Inferior parietal cortex (tissue), 1 donor: Measurements from ENCODE around the gene RALGPS1.
"Not testable (repeated sequence)": the region's sequence is repeated elsewhere in the genome, so short reads cannot be mapped to it uniquely, and the experiment has no call there.

ENCODE experiments used
- DNase-seq: peaks from one replicate; pipeline ENCODE4 v3.0.0-alpha.2; 2016; ENCODE audit errors: extremely low spot score

RALGPS1 gene

GRCh38 chr9:127136880-127137639 lies 222.5 kb downstream of the RALGPS1 start:
- DNase-seq = no peak

DNA sequence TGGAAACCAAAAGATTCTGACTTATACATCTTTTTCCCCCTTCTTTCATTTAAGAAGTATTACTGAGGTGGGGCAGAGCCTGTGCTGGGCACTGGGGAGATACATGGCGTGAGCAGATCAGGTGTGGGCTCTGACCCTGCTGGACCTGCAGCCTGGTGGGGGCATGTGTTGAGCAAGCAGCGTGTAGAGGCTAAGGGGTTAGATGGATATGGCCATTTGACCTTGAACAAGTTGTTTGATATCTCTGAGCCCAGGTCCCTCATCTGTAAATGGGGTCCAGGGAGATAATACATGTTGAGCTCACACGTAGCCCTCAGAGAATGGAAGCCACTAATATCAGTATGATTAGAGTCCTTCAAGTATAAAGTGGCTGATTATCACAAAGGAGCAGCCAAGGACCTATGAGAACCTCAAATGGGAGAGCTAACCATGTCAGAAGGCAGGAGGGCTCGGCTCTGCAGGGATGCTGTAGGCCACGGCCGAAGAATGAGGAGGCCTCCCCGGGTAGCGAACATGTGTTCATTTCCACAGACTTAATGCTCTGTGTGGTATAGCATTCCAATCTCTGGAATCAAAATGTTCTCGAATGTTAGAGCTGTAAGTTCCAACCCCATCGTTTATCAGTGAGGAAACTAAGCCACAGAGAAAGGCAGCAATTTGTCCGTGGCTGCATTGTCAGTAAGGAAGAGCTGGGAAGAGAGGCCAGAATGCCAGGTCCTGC lies 223.2 kb downstream of the RALGPS1 start:
- DNase-seq = no peak

DNA sequence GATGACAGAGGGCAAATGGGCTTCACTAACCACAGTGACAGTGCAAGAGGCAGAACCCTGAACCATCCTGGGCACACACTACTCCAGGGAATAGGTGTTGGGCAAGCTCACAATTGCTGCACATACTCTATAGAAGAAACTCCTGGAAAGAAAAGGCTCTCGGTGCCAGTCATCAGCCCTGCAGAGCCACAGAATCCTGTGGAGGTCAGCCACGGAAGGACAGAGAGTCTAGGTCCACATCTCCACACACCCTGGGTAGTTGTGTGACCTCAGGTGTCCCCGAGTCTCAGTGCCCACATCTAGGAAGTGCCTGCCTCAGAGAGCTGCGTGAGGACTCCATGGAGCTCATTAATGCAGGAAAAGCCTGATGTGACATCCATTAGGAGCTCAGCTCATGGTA lies 223.9 kb downstream of the RALGPS1 start:
- no peak for DNase-seq

DNA sequence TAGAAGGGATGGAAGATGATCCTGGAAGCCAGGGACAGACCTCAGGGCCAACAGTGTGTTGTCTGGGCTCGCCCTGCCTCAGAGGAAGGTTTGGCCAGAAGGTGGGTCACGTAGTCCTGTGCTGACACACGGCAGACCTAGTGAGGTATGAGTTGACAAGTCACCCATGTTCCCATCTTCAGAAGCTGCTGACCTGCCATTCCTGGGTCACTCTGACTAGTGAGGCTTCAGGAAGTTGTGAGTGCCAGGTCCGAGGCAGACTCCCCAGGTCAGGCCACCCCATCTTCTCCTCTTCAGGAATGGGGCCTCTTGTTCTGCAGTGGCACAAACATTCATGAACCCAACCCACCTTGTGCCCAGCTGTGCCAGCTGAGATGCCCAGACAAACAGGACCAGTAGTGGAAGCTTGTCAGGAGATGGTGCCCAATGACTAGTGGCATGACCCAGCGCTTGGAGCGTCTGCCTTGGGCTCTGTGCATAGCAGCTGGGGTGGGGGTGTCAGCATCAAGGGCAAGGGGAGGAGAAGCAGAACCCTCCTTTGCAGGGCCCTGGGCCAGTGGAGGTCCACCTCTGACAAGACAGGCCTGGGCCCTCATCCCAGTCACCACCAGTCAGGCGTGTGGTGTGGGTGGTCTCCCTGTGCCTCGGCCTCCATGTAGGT lies 224.6 kb downstream of the RALGPS1 start:
- DNase-seq = no peak

DNA sequence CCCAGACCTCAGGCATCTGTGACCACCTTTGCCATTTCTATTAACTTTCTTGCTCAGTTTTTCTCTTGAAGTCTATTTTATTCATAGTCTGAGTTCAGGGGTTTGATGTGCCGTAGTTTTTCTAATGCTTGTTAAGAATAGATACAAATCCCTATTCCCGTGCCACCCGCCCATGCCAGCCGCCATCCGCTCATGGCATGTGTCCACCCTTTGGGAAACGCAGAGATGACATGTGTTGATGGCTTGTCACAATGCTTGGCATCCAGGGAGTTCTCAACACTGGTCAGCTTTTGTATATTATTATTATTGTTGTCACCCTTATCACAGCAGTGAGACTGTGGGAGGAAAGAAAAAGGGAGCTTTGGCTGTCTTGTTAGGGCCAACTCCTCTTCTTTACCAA lies 225.2 kb downstream of the RALGPS1 start:
- DNase-seq = no peak

GRCh38 chr9:127140181-127140580 lies 225.6 kb downstream of the RALGPS1 start:
- no peak for DNase-seq

- no peak for DNase-seq
Measured at GRCh38 chr9:127140842-127141675, 226.5 kb downstream of the RALGPS1 start.

DNA sequence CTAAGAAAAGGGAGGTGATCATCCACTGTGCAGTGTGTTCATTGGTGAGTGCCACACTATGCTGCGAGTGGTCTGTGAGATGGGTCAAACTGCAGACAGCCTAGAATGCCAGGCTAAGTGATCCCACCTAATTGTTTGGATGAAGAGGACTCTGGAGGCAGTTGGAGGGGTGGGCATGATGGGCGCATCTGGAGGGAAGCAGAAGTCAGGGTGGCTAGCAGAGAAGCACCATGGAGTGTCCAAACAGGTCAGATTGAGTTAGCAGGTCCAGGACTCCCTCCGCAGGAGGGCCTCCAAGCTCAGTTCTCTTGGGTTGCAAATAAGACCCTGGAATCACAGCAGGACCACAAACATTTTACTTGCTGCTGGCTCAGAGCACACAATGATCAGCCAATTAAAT lies 227.7 kb downstream of the RALGPS1 start:
- DNase-seq = no peak

DNA sequence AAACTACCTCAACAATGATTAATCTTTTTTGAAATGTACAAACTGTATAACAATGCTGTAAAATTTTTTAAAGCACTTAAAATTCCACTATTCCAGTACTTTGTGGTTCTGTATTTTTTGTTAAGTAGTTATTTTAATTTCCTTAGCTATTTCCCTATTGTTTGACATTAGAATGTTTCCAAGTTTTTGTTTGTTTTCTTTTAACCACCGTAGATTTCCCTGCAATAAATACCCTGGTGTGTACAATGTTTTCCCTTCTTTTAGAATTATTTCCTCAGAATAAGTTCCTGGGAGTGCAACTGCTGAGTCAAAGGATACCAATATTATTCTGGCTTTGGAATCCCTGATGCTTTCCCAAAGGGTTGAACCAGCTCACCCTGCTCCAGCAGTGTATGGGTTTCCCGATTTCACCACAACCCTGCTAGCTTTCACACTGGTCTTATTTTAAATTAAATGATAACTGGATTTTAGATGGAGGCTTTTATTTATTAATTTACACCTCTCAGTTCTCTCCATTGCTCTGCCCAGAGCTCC lies 228.4 kb downstream of the RALGPS1 start:
- no peak for DNase-seq

DNA sequence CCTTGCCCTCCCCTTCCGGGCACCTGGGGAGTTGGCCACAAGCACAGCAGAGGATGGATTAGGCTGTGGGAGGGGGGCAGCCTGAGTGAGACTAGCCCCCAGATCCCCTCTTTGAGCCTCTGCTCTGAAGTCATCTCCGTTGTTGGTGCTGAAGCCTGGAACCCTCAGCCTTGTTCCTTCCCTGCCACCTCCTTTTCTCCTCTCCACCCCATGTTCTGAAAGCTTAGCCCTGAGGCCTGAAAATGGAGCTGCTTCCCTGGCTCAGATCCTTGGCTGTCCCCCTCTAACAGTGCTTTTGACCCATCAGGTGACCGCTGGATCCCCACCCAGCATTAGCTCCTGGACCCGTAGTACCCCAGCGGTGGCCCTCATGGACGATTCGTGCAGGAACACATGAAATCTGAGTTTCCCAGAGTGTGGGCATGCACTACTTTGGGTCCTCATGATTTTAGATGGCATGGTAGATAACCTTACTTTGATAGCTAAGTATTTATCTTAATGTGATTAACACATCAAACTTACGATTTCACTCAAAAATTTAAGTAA lies 229.4 kb downstream of the RALGPS1 start:
- no peak for DNase-seq

GRCh38 chr9:127144670-127145445 lies 230.3 kb downstream of the RALGPS1 start:
- no peak for DNase-seq

DNA sequence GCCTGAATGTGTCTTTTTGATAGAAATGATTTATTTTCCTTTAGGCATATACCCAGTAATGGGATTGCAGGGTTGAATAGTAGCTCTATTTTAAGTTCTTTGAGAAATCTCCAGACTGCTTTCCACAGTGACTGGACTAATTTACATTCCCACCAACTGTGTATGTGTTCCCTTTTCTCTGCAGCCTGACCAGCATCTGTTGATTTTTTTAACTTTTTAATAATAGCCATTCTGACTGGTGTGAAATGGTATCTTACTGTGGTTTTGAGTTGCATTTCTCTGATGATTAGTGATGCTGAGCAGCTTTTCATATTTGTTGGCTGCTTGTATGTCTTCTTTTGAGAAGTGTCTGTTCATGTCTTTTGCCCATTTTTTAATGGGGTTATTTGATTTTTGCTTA lies 232.3 kb downstream of the RALGPS1 start:
- DNase-seq = not testable (repeated sequence)

- DNase-seq = no peak
Measured at GRCh38 chr9:127147251-127147650, 232.7 kb downstream of the RALGPS1 start.

DNA sequence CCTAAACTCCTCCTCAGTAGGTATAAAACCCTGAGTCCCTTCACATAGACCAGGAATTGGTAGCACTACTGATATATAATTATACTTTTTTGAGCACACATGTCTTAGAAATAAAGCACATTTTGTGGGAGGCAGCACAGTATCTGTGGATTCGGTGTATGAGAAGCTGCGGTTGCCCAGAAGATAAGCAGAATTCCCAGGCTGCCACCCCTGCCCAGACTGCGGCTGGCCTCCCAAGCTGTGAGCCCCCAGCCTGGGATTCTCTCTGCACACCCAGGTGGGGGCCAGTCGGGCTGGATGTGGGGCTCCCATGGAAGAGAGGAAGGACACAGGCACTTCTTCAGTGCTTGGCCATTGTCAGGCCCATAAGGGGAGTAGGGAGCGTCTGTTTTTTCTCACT lies 233.4 kb downstream of the RALGPS1 start:
- DNase-seq = no peak

DNA sequence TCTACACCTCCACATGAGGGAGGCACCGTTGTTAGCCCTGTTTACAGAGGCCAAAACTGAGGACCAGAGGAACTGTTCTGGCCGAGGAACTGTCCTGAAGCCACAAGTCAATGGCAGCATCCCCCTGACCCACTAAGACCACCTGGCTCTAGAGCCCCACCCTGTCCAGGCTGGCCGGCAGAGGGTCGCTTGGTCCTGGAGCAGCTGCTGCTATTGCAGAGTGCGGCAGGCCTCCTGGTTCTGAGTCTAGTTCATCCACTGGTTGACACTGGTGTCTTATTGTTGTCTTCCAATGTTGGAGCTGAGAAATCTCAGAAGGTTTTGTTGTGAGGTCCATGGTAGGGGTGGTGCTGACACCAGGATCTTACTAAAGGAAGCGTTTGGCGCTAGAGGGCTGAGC lies 234.4 kb downstream of the RALGPS1 start:
- no peak for DNase-seq

GRCh38 chr9:127149463-127150390 lies 235.1 kb downstream of the RALGPS1 start:
- DNase-seq = no peak

DNA sequence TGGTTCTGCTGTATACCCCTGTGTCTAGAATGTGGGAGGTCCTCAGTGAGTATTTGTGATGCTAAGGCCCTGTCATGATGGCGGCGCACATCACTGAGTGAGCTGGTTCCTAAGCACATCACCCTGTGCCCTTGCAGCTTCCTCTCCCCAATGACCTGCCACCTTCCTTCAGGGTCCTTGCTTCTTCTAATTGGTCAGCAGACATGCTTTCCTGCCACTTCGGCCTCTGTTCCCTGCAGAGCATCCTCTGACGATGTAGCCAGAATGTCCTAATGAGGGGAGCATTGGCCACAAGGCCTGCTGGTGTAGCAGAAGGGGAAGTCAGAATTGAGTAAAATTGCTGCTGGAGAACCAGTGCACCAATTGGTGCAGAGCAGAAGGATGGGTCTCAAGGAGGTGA lies 238.9 kb downstream of the RALGPS1 start:
- no peak for DNase-seq

GRCh38 chr9:127154003-127154389 lies 239.4 kb downstream of the RALGPS1 start:
- DNase-seq = no peak

DNA sequence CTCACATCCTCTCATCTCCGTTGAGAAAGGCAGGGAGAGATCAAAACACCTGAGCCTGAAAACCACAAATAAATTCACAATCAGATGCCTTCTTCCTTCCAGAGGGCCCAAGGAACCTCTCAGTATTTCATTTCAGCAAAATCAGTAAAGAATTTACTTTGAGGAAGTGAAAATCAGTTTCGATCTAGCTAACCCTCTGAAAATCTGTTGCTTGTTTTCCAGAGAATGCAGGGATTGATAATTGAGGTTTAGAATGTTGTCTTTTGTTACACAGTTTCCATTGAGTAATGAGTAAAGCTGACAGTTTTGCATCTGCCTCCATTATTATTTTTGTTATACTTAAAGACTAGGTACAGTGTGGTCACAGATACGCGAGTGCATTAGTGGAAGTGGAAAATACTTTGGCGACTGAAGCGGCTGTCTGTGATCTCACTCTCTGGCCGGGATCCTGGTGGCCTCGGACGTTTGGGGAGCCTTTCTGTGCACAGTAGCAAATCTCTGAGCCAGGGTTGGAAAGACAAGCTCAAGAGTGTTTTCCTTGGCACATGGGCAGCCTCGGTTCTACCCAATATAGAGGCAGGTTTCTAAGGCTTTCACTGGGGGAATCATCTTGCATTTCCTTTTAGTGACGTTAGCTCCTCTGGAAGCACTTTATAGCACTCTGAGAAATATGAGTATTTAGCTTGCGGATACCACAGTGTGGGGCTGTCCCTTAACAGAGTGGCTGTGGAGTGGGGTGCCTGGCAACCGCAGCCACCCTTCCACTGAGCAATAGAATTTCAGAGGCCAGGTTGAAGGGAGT lies 240.0 kb downstream of the RALGPS1 start:
- no peak for DNase-seq
